Activated naive CD4-positive, alpha-beta T cell treated with anti-CD3 and anti-CD28 coated beads, Interleukin-2, amount 50 U/mL, for 24 hours (primary cell): Measurements from ENCODE around the gene ULK2.

Source experiments
- H3K27ac Mint-ChIP-seq: one replicate; pipeline ENCODE4 v1.8.0; 2021; ENCODE audit warnings: mild to moderate bottlenecking, mixed read lengths
- H3K27me3 Mint-ChIP-seq: one replicate; pipeline ENCODE4 v1.8.0; 2021; ENCODE audit warnings: mixed read lengths
- H3K36me3 Mint-ChIP-seq: one replicate; pipeline ENCODE4 v1.8.0; 2021; ENCODE audit warnings: mixed read lengths
- H3K4me1 Mint-ChIP-seq: one replicate; pipeline ENCODE4 v1.8.0; 2021; ENCODE audit warnings: mixed read lengths
- H3K4me3 Mint-ChIP-seq: one replicate; pipeline ENCODE4 v1.8.0; 2021; ENCODE audit warnings: mild to moderate bottlenecking, mixed read lengths
- H3K9me3 Mint-ChIP-seq: one replicate; pipeline ENCODE4 v1.8.0; 2021; ENCODE audit warnings: mixed read lengths

The ULK2 gene

DNA sequence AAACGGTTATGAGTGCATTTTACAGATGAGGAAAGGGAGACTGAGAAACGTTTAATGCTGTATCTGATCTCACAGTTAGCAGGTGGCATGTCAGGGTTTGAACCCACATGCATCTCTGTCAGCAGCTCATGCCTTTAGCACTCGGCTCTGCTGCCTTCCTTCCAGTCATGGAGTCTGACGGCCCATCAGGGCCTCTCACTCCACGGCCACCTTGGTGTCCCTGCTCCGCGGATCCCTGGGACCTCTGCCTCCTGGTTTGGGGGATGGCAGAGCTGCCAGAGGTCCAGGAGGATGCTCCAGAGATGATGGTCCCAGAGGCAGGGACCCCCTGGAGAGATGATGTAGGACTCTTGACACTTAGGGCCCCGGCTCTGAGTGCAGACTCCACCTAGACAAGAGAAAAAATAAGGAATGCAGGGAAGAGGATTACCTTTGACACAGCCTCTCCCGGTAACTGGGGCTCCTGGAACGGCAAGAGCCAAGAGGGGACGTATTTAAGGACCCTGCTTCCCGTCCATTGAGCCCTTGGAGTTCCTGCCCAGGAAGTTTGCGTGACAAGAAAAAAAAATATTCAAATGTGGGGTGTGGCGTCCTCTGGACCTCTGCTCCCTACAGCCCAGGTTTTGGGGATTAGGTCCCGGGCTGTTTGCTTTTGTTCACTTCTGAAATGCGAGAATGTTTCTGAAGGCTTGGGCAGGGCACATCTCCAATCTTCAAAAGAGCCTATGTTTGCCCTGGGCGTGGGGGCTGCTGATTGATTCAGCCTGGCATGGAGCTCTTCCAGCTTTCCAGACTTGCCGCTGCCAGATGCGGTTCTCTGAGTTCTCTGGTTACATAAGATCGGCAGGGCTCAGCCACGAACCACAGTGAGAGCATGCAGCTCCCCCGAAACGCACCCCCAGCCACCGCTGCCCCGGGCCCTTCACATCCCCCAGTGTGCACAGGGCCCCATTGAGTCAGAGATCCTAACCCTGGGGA is 119.6 kb downstream of the ULK2 start, which contains the start of gene ALDH3A1:
Gene ALDH3A1 (minus strand): TSS at position 470 of the 978 bp plus-strand sequence. CDS start 3,169 bp downstream, outside the sequence.
- Mint-ChIP-seq H3K36me3 (no peaks in the 10 kb centered on the region), H3K27me3 (no peaks in the 10 kb centered on the region), H3K4me1 (peaks cover 11% of the 10 kb centered on the region), H3K27ac (no peak within 1 kb of the TSS), H3K9me3 (no peaks in the 10 kb centered on the region), H3K4me3 (no peak within 1 kb of the TSS)

DNA sequence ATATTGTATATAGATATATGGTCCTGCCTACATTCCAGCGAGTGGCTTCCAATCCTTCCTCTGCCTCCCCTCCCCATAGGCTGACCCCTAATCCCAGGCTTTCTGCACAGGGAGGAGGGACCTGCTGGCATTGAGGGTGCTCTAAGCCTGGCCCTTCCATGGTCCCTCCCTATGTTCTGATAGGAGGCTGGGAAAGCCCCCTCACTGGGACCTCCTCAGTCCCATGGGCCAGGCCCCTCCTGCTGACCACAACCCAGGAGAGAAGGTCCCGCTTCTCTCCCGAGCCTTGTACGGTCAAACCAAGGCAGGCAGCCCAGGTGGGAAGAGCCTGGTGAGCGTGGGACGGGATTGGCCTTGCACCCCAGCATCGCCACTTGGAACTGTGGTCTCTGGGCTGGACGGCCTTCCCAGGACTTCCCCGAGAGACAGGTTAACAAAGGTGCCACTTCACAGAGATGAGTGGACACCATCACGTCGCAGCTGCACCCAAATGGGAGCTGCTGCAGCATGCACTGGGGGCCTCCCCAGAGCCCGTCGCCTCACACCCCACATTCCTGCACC is 120.5 kb downstream of the ULK2 start:
- Mint-ChIP-seq H3K27me3 (no peaks in the 10 kb centered on the region), H3K9me3 (no peaks in the 10 kb centered on the region), H3K4me1 (peaks cover 11% of the 10 kb centered on the region), H3K36me3 (no peaks in the 10 kb centered on the region), H3K4me3 (no peak overlapping the region), H3K27ac (no peak overlapping the region)

DNA sequence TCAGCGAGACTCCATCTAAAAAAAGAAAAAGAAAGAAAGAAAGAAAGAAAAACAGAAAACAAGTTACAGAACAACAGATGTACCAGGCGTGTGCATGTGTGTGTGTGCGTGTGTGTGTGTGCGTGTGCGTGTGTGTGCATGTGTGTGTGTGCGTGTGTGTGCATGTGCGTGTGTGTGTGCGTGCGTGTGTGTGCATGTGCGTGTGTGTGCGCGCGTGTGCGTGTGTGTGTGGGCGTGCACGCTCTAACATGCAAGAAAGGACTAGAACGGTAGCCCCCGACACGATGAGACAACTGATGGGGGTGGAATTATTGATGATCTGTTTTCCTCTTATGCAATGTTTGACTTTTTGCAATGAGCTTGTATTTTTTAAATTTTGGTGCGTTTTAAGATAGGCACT is 121.2 kb downstream of the ULK2 start:
- no peaks in the 10 kb centered on the region for H3K36me3 Mint-ChIP-seq
- H3K4me1 Mint-ChIP-seq: peaks cover 11% of the 10 kb centered on the region
- no peaks in the 10 kb centered on the region for H3K9me3 Mint-ChIP-seq
- no peak overlapping the region for H3K4me3 Mint-ChIP-seq
- H3K27ac Mint-ChIP-seq: no peak overlapping the region
- H3K27me3 Mint-ChIP-seq: no peaks in the 10 kb centered on the region

DNA sequence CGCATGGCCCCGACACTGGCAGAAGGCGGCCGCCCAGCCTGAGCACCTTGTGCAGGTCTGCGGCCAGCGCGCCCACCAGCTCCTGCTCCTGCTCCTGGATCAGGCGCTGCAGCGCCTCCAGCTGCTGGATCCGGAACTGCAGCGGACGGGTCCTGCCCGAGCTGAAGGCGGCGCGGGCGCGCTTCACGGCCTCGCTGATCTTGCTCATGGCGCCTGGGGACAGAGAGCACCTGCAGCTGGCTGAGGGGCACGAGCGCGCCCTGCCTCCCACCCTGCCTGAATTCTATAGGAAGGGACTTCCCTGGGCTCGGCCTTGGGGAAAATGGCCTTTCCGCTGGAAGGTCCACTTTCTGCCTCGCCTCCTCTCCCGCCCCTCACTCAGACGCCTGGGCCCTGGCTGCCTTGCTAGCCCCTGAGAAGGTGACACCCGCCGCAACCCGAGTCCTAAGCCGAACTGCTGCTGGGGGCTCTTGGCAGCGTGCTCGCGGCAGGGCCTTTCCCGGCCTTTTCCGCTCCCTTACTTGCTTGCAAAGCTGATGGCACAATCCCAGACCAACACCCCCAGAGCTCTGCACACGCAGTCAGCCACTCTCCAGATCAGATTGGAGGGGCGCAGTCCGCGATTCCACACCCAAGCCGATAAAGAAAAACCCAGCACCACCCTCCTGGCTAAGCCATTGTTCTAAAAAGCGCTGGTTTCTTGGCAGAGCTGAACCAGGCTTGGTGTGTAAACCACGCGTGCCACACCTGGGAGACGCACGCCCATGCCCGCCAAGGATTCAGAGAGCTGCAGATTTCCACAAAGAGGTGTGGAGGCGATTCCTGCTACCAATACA is 122.6 kb downstream of the ULK2 start:
- Mint-ChIP-seq H3K4me3 (peak overlapping the region; percentile 67), H3K9me3 (no peaks in the 10 kb centered on the region), H3K4me1 (peaks cover 7% of the 10 kb centered on the region), H3K27ac (no peak overlapping the region), H3K27me3 (no peaks in the 10 kb centered on the region), H3K36me3 (no peaks in the 10 kb centered on the region)

DNA sequence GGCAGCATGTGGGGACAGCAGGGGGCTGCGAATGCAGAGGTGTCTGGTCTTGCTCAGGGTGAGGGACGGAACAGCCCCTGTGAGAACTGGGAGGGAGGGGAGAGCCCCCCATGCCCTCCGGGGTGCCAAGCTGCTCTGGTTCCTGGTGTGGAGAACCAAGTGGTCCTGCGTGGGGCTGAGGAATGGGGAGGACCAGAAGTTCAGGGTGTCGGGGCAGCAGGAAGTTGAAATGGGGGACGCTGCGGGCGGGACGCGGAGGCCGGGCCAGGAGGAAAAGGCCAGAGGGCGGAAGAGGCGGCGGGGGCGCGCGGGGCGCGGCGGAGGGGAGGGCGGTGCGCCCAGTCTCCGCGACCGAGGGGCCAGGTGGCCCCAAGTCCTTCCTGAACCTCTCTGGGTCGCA is 123.2 kb downstream of the ULK2 start:
- no peaks in the 10 kb centered on the region for H3K27me3 Mint-ChIP-seq
- H3K36me3 Mint-ChIP-seq: no peaks in the 10 kb centered on the region
- H3K4me3 Mint-ChIP-seq: peak overlapping the region; percentile 74
- H3K9me3 Mint-ChIP-seq: no peaks in the 10 kb centered on the region
- peaks cover 7% of the 10 kb centered on the region for H3K4me1 Mint-ChIP-seq
- no peak overlapping the region for H3K27ac Mint-ChIP-seq

DNA sequence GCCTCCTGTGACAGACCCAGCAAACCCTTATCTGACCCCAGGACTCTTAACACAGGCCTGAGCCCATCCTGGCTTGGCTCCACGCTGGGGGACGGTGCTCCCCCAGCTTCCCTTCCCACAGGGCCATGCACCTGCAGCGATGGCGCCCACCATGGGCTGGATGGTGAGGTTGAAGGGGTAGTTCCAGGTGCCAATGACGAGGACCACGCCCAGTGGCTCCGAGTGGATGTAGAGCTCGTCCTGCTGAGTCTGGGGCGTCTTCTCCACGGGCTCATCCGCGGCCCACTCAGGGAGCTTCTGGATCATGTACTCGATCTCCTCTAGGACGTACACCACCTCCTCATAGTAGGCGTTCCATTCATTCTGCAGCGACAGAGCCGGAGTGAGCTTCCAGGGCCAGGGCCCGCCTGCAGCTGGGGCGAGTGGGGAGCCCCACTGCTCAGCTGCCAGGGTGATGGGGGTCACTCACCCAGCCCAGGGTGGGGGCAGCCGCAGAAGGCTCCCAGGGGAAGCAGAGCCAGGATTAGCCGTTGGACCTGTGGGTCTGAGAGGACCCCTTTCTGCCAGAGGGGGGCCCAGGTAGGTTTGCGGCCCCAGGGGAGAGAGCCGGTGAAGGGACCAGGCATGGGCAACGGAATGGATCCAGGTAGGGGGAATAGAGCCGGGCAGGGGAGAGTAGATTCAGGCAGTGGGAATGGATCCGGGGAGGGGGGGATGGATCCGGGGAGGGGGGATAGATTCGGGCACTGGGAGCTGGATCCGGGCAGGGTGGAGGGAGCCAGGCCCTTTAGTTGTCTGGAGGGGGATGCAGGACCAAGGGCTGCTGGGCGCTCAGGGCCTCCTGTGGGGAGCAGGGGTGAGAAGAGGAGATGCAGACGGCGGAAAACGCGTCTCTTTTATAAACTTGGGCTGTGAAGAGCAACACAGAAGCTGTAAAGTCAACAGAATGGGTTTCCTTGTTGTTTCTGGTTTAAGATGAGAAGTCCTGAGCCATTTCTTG is 124.3 kb downstream of the ULK2 start:
- H3K36me3 Mint-ChIP-seq: no peaks in the 10 kb centered on the region
- no peaks in the 10 kb centered on the region for H3K9me3 Mint-ChIP-seq
- H3K27me3 Mint-ChIP-seq: no peaks in the 10 kb centered on the region
- no peak overlapping the region for H3K27ac Mint-ChIP-seq
- H3K4me1 Mint-ChIP-seq: peaks cover 7% of the 10 kb centered on the region
- H3K4me3 Mint-ChIP-seq: peak overlapping the region; percentile 23

DNA sequence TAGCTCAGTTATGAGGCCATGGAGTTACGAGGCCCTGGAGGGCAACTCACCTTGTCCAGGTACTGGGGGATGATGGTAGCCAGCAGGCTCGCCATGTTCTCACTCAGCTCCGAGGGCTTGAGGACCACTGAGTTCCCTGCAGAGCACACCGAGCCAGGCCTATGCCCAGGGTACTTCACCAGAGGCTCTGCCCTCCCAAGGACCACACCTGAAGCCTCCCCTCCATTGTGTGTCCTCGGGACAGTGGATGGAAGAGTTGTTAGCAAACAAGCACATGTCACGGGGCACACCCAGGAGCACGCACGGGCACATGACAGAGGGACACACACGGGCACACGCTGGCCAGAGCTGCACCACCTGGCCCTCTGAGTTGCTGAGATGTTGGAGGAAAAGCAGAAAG is 125.2 kb downstream of the ULK2 start:
- no peak overlapping the region for H3K4me3 Mint-ChIP-seq
- no peak overlapping the region for H3K27ac Mint-ChIP-seq

DNA sequence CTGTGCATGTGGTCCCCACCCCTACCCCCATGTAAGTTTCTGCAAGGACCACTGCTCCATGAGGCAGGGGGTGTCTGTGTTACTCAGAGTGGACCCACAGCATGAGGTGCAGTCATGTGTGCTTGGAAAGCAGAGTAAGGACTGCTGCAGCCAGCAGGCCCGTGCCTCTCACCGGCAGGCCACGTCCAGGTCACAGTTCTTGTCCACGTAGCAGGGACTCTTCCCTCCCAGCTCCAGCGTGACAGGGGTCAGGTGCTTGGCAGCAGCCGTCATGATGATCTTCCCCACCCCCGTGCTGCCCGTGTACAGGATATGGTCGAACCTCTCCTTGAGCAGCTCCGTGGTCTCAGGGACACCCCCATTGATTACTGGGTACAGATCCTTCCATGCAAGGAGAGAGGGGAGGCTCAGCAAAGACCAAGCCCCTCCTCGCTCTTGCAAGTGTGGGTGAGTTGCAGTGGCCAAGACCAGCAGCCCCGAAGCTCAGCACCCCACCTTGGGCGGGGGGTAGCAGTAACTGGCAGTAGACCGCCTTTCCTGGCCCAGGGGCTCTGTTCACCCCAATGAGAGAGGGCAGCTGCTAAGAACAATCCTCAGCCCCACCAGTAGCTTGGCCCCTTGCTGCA is 125.8 kb downstream of the ULK2 start:
- H3K36me3 Mint-ChIP-seq: no peaks in the 10 kb centered on the region
- no peak overlapping the region for H3K4me3 Mint-ChIP-seq

More for the DNA sequence above, 125.2 kb downstream of the ULK2 start:
- H3K4me1 Mint-ChIP-seq: peaks cover 7% of the 10 kb centered on the region
- H3K36me3 Mint-ChIP-seq: no peaks in the 10 kb centered on the region
- no peaks in the 10 kb centered on the region for H3K27me3 Mint-ChIP-seq
- no peaks in the 10 kb centered on the region for H3K9me3 Mint-ChIP-seq

DNA sequence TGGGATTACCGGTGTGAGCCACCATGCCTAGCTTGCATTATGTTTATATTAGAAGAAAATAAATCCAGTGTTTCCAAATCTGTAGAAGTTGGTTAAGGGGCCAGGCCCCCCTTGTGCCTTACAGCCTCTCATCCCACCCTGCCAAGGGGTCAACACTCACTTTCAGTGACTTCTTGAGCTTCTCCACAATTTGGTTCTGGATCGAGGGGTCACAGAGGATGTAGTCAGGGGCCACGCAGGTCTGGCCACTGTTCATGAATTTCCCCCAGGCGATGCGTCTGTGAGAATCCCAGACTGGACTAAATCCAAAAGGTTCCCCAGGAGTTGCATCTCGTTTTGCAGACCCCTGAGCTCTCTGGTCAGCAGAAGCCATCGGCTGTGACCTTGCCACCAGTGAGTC is 126.8 kb downstream of the ULK2 start:
- Mint-ChIP-seq H3K9me3 (no peaks in the 10 kb centered on the region), H3K27ac (no peak overlapping the region), H3K4me3 (no peak overlapping the region), H3K4me1 (peaks cover 7% of the 10 kb centered on the region), H3K27me3 (no peaks in the 10 kb centered on the region), H3K36me3 (no peaks in the 10 kb centered on the region)

More for the DNA sequence above, 125.8 kb downstream of the ULK2 start:
- H3K4me1 Mint-ChIP-seq: peaks cover 7% of the 10 kb centered on the region
- H3K27ac Mint-ChIP-seq: no peak overlapping the region
- H3K27me3 Mint-ChIP-seq: no peaks in the 10 kb centered on the region
- H3K9me3 Mint-ChIP-seq: no peaks in the 10 kb centered on the region

DNA sequence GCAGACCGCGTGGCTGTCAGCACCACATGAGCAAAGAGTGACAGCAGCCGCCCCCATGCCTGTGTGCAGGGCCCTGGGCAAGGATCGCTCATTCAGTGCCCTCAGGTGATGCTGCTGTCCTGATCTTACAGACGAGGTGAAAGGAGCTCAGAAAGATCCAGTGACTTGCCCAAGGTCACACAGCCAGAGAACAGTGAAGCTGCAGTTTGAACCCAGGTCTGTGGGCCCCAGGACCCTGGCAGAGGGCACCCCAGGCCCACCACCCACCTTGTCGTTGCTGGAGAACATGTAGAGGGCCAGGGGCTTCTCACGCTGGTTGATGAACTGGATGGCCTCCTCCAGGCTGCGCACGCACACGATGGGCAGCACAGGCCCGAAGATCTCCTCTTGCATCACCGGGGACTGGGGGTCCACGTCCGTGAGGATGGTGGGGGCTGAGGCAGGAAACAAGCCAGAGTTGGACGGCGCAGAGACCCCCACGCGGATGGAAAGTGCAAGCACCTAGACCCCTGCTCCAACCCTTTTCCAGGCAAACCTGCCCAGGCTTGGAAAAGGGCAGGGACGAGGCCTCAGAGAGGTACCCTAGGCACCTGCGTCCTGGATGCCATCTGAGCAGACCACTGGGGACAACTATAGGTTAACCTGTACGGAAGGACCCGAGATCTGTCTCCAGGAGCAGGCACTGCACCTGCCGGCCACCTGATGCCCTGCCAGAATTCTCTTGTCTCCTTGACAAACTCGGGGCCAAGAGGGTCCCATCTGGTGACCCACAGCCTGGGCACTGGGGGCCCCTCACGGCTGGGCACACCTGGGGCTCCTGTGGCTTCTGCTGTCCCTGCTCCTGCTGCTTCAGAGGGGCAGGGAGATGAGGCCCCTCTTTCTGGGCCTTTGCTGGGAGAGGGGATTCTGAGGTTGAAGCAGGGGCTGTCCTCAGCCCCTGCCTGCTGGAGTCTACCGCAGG is 128.2 kb downstream of the ULK2 start:
- H3K27me3 Mint-ChIP-seq: no peaks in the 10 kb centered on the region
- no peaks in the 10 kb centered on the region for H3K4me1 Mint-ChIP-seq
- no peak overlapping the region for H3K27ac Mint-ChIP-seq
- no peaks in the 10 kb centered on the region for H3K9me3 Mint-ChIP-seq
- H3K36me3 Mint-ChIP-seq: no peaks in the 10 kb centered on the region
- no peak overlapping the region for H3K4me3 Mint-ChIP-seq

DNA sequence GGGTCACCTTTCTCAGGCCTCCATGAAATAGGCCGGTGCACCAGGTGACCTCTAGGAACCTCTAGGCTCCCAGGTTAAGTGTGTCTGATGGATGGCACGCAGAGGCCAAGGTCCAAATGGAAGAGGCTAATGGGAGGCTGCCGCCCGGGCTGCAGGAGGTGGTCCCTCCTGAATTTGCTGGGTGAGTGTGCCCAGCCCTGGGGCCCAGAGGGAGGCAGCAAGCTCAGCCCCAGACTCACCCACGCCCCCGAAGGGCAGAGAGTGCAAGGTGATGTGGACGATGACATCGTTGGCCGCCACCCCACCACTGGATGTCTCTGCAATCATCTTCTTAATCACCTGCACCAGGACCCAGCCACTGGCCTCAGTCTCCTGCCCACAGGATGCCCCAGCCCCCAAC is 129.0 kb downstream of the ULK2 start:
- Mint-ChIP-seq H3K4me1 (no peaks in the 10 kb centered on the region), H3K27me3 (no peaks in the 10 kb centered on the region), H3K9me3 (no peaks in the 10 kb centered on the region), H3K27ac (no peak overlapping the region), H3K4me3 (no peak overlapping the region), H3K36me3 (no peaks in the 10 kb centered on the region)

DNA sequence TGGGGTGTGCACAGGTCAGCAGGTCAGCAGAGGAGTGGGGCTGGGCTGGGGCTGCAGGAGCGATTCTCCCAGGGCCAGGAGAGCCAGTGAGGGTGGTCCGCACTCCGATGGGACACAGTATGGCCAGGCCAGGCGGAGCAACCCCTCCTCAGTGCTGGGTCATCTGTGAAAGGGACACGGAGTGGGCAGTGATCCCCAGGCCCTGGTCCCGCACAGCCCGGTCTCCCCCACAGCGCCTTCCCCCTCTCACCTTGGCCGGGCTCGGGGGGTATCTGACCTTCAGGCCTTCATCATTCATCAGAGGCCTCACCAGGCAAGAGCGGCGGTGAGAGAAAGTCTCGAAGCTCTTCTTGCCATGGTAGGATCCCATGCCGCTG is 129.7 kb downstream of the ULK2 start:
- Mint-ChIP-seq H3K27me3 (no peaks in the 10 kb centered on the region), H3K9me3 (no peaks in the 10 kb centered on the region), H3K27ac (no peak overlapping the region), H3K4me1 (no peaks in the 10 kb centered on the region), H3K36me3 (no peaks in the 10 kb centered on the region), H3K4me3 (no peak overlapping the region)

DNA sequence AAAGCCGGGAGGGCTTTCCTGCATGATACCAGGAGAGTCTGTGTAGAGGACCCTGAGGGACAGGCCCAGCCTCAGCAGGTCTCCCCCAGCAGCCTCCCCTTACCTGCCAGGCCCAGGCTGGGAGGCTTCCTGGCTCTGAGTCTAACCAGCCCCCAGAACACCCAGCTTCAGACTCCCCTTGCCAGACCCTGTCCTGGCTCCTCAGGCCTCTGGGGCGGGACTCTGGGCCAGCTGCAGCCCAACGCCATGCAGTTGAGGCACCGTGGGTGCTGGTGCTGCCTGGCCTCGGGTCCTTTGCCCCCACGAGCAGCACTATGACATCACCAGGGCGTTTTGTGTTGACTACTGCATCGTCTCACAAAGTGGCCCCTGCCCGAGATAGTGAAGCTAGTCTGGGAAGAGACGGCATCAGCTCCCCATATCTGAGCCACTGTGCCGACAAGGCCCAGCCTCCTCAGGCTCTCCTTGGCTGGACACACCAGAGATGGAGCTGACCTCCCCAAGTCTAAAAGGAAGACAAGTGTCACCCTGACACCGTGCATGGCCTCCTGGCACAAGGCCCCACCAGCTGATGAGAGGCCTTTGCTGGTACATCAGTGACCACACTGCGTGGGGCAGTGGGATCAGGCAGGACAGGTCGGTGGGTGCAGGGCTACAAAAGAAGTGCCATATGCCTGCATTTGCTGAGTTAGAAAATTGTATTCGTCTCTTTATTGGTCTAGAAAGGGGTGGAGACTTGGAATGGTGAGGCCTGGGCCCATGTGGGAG is 130.2 kb downstream of the ULK2 start:
- no peaks in the 10 kb centered on the region for H3K27me3 Mint-ChIP-seq
- no peaks in the 10 kb centered on the region for H3K4me1 Mint-ChIP-seq
- H3K27ac Mint-ChIP-seq: no peak overlapping the region
- H3K4me3 Mint-ChIP-seq: no peak overlapping the region
- H3K36me3 Mint-ChIP-seq: no peaks in the 10 kb centered on the region
- H3K9me3 Mint-ChIP-seq: no peaks in the 10 kb centered on the region
